Stimulated activated CD4-positive, alpha-beta T cell treated with anti-CD3 and anti-CD28 coated beads, Interleukin-1b, Interleukin-23, amount 100 ng/mL, for 1 hour (primary cell): ENCODE data around the gene RRP1B.
"Not testable (repeated sequence)": the region's sequence is repeated elsewhere in the genome, so short reads cannot be mapped to it uniquely, and the experiment has no call there.

Experiments used
- DNase-seq, 2 donors: peaks; one replicate each; pipeline ENCODE4 v3.0.0-alpha.2; 2020; ENCODE audit warnings: low read depth in 2 of 2

The RRP1B gene

GRCh38 chr21:43667191-43667904 is 8.0 kb downstream of the RRP1B start:
- DNase-seq: no peak

- DNase-seq: no peak
Measured at GRCh38 chr21:43669828-43670605, 10.7 kb downstream of the RRP1B start.

- DNase-seq: no peak
Measured at GRCh38 chr21:43675871-43676270, 16.5 kb downstream of the RRP1B start.

- DNase-seq: no peak
Measured at GRCh38 chr21:43676391-43676790, 17.0 kb downstream of the RRP1B start.

- no peak for DNase-seq
Measured at GRCh38 chr21:43679951-43680350, 20.6 kb downstream of the RRP1B start.

GRCh38 chr21:43680421-43680820 is 21.1 kb downstream of the RRP1B start:
- DNase-seq: not testable (repeated sequence)

GRCh38 chr21:43681650-43682049 is 22.3 kb downstream of the RRP1B start:
- no peak for DNase-seq

GRCh38 chr21:43684424-43684823 is 25.1 kb downstream of the RRP1B start:
- DNase-seq: no peak

- no peak for DNase-seq
Measured at GRCh38 chr21:43686811-43687565, 27.6 kb downstream of the RRP1B start.

- DNase-seq: no peak
Measured at GRCh38 chr21:43687566-43688399, 28.4 kb downstream of the RRP1B start.

- DNase-seq: no peak
Measured at GRCh38 chr21:43688906-43689305, 29.5 kb downstream of the RRP1B start.

- DNase-seq: no peak
Measured at GRCh38 chr21:43689556-43690337, 30.4 kb downstream of the RRP1B start.

GRCh38 chr21:43690346-43690745 is 31.0 kb downstream of the RRP1B start:
- no peak for DNase-seq

GRCh38 chr21:43691086-43691795 is 31.9 kb downstream of the RRP1B start:
- DNase-seq: no peak

- no peak for DNase-seq
Measured at GRCh38 chr21:43691801-43692200, 32.4 kb downstream of the RRP1B start.

- DNase-seq: no peak
Measured at GRCh38 chr21:43692949-43693348, 33.6 kb downstream of the RRP1B start.

GRCh38 chr21:43693981-43694380 is 34.6 kb downstream of the RRP1B start:
- no peak for DNase-seq

GRCh38 chr21:43694437-43695079 is 35.2 kb downstream of the RRP1B start:
- DNase-seq: no peak

GRCh38 chr21:43696214-43696613 is 36.9 kb downstream of the RRP1B start:
- DNase-seq: no peak
